Upper lobe of left lung (tissue), 6 donors: ENCODE data around the gene NLGN1. TPM values are rescaled to one million over a fixed set of nuclear protein-coding genes. Genes with fewer than 3 reads are reported as not detected.

Experiments
- ATAC-seq, 2 donors: fragments of 200-7000 bp; cut with Tn5 transposase; one replicate each; pipeline ENCODE4 v1.9.1; 2022; ENCODE audit warnings: mild to moderate bottlenecking in 2 of 2, moderate library complexity in 2 of 2; ENCODE audit not compliant: low FRiP score in 2 of 2
- DNase-seq, 2 donors: peaks; one replicate each; pipeline ENCODE4 v3.0.0-alpha.2; 2019 to 2020
- H3K27ac ChIP-seq, 4 donors: fragments of 200-600 bp; sonication (generic); one replicate each; pipeline ENCODE4 v1.5.1; 2016 to 2019
- H3K27me3 ChIP-seq, 4 donors: fragments of 200-600 bp; sonication (generic); one replicate each; pipeline ENCODE4 v1.5.1; 2017 to 2019
- H3K36me3 ChIP-seq, 4 donors: fragments of 200-600 bp; sonication (generic); one replicate each; pipeline ENCODE4 v1.5.1; 2016 to 2019
- H3K4me1 ChIP-seq, 4 donors: fragments of 200-600 bp; sonication (generic); one replicate each; pipeline ENCODE4 v1.5.1; 2018 to 2019
- H3K4me3 ChIP-seq, 4 donors: fragments of 200-600 bp; sonication (generic); one replicate each; pipeline ENCODE4 v1.5.1; 2017 to 2019; ENCODE audit warnings: mild to moderate bottlenecking in 2 of 4, moderate library complexity in 1 of 4
- H3K9me3 ChIP-seq, 4 donors: fragments of 200-600 bp; sonication (generic); one replicate each; pipeline ENCODE4 v1.5.1; 2018 to 2019
- EP300 ChIP-seq, 4 donors: sonication (generic); formaldehyde crosslinking; IDR thresholded peaks; one replicate each; pipeline ENCODE4 v1.5.1; 2017; ENCODE audit warnings: antibody characterized with exemption in 4 of 4, control low read depth in 2 of 4
- POLR2A ChIP-seq, 4 donors: fragments of 450-650 bp; IDR thresholded peaks; one replicate each; pipeline ENCODE4 v1.5.1; 2016 to 2017; ENCODE audit warnings: antibody characterized with exemption in 4 of 4, mild to moderate bottlenecking in 2 of 4
- POLR2AphosphoS5 ChIP-seq, 2 donors: sonication (generic); formaldehyde crosslinking; IDR thresholded peaks; one replicate each; pipeline ENCODE4 v1.5.1; 2017; ENCODE audit warnings: antibody characterized with exemption in 2 of 2
- WGBS, 2 donors: methylation state at CpG; one replicate each; pipeline ENCODE4 v1.1.5; 2017 to 2018; 5-methylcytosine and 5-hydroxymethylcytosine counted together
- total RNA-seq, 6 donors: library from RNA; depleted of rRNA in 4 of 6; stranded (reverse); fragments of >200 nt in 4 of 6; gene quantifications; one replicate each; pipeline versions ENCODE4 v1.1.0 to v1.2.1, GENCODE V29; 2016 to 2021
- TF ChIP-seq, protein P1 (sequence below), 6 experiments: fragments of 450-650 bp in 4 of 6; fragments of 200-600 bp in 2 of 6; sonication (generic) in 2 of 6; IDR thresholded peaks; one replicate each; pipeline ENCODE4 v1.5.1; 2016 to 2019; ENCODE audit warnings: antibody characterized with exemption in 6 of 6
- donor health status: DM: no; HTN: no; CAD: no; lungs with moderate emphysema.
- donor health status: DM: no; HTN: yes; CAD: no; lungs with severe emphysema.

Gene NLGN1
- total RNA-seq, 6 donors from 2014 or later = under 0.01 to 3.5 (median 1.9) TPM

DNA sequence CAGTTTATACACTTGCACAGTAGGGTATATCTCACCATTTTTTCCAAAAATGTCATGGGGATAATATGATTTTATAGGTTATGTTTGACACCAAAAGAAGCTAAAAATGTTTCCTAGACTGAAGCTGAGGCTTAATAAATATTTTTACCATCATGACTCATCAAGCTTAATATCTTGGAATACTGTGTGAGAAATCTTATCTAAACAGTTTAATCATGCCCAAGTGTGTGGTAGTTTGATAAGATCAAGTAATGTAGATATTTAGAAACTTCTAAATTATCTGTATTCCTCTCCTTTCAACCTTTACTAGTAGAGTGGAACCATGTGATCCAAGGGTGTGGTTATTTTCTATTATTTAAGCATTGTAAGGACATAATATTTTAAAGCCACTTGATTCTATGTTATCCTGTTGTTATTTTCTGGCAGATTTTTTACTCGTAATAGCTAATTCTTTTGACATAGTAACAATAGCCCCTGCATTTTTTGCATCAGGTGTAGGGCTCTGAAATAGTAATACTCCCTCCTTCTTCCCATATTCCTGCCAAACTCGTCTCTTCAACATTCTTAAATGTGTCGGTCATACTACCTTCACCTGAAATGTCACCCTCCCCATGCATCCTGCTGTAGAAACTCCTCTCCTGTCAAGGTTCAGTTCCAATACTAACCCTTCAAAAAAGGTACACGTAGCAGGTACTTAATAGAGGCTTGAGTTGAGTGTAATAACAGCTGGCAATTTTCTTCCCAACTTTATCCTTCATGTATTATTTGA, 729.6 kb downstream of the NLGN1 start:
- no peaks in the 10 kb centered on the region for H3K9me3 ChIP-seq
- ATAC-seq (no peak), DNase-seq (no peak)
- no peak for TF ChIP-seq EP300 (IDR thresholded peaks at IDR 0.05)
- no peak for TF ChIP-seq POLR2AphosphoS5 (IDR thresholded peaks at IDR 0.05)
- H3K27ac ChIP-seq = no peak overlapping the region
- peaks cover 0 to 1% (median 0%) of the 10 kb centered on the region in 4 donors for H3K4me1 ChIP-seq
- no peak overlapping the region for H3K4me3 ChIP-seq
- no peaks in the 10 kb centered on the region for H3K27me3 ChIP-seq
- 63 to 67% methylated on average over 4 of the region's 4 CpGs for WGBS, 2 donors
- H3K36me3 ChIP-seq = no peaks in the 10 kb centered on the region

DNA sequence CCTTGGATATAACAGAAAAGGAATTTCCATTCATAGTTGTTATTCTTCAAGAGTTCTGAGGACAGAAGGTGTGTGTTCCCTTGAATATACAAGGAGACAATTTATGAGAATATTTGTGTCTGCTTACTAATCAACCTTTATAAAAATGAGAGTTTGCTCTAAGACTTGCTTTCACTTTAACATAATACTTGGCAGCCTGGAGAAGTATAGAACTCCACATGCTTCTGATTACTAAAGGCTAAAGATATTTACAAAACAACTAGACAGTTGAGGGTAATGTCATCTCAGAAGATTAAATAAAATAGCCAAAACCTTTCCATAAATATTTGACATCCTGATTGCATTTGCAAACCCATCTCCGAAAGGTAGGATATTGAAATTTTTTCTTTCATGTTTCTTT, 734.5 kb downstream of the NLGN1 start:
- 87 to 93% methylated on average over 1 of the region's 1 CpG for WGBS, 2 donors
- Histone ChIP-seq H3K4me1 (peaks cover 0 to 5% (median 0%) of the 10 kb centered on the region in 4 donors), H3K27ac (no peak overlapping the region), H3K4me3 (no peak overlapping the region), H3K9me3 (no peaks in the 10 kb centered on the region), H3K27me3 (no peaks in the 10 kb centered on the region), H3K36me3 (no peaks in the 10 kb centered on the region)
- DNase-seq (no peak), ATAC-seq (no peak)
- TF ChIP-seq POLR2A (IDR thresholded peaks at IDR 0.05) (no peak), POLR2AphosphoS5 (IDR thresholded peaks at IDR 0.05) (no peak), EP300 (IDR thresholded peaks at IDR 0.05) (no peak)
- TF ChIP-seq, protein P1, sequence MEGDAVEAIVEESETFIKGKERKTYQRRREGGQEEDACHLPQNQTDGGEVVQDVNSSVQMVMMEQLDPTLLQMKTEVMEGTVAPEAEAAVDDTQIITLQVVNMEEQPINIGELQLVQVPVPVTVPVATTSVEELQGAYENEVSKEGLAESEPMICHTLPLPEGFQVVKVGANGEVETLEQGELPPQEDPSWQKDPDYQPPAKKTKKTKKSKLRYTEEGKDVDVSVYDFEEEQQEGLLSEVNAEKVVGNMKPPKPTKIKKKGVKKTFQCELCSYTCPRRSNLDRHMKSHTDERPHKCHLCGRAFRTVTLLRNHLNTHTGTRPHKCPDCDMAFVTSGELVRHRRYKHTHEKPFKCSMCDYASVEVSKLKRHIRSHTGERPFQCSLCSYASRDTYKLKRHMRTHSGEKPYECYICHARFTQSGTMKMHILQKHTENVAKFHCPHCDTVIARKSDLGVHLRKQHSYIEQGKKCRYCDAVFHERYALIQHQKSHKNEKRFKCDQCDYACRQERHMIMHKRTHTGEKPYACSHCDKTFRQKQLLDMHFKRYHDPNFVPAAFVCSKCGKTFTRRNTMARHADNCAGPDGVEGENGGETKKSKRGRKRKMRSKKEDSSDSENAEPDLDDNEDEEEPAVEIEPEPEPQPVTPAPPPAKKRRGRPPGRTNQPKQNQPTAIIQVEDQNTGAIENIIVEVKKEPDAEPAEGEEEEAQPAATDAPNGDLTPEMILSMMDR (IDR thresholded peaks at IDR 0.05) = no peak

DNA sequence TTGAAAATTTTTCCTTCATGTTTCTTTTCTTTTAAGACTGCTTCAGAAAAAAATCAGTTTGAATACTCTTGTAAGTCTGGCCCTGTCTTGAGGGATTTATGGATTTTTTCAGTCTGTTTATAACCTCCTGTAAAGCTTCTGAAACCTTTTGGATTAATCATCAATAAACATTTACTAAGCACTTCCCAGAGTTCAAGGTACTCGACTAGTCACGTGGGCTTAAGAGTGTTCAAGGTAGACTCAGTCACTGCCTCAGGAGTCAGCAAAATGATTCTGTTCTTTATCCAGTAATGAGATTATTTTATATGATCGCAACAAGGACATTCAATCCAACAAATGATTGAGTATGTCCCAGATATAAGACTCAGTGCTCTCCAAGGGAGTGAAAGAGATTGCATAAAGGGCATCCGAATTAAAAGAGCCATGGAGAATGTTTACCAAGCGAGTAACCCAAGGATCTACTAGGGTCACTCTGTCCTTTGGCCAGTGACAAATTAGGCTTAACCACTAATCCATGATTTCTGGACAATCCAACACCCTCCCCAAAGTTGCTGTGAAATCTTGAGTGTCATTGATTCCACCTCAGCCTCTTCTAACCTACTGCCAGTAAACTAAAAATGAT, 735.0 kb downstream of the NLGN1 start:
- Histone ChIP-seq H3K9me3 (no peaks in the 10 kb centered on the region), H3K27me3 (no peaks in the 10 kb centered on the region), H3K4me3 (no peak overlapping the region), H3K4me1 (peaks cover 0 to 5% (median 0%) of the 10 kb centered on the region in 4 donors), H3K27ac (no peak overlapping the region), H3K36me3 (no peaks in the 10 kb centered on the region)
- DNase-seq (peak in 1 of 2 donors; percentile 25), ATAC-seq (no peak)
- TF ChIP-seq POLR2AphosphoS5 (IDR thresholded peaks at IDR 0.05) (no peak), POLR2A (IDR thresholded peaks at IDR 0.05) (no peak), EP300 (IDR thresholded peaks at IDR 0.05) (no peak)
- TF ChIP-seq, protein P1 (IDR thresholded peaks at IDR 0.05) = no peak
- WGBS, 2 donors = 69 to 75% methylated on average over 5 of the region's 5 CpGs

DNA sequence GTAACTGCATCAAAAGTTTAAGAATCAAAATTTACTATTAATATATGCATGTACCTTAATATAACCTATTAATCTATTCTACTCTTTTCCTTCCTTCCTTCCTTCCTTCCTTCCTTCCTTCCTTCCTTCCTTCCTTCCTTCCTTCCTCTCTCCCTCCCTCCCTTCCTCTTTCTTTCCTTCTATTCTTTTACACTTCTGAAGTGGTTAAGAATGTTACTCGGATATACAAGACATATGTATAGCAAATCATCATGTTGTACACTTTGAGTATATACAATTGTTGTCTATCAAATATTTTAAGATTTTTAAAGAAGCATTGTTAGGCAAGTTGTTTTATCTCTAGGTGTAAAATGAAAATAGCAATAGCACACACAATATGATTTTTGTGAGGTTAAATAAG, 748.5 kb downstream of the NLGN1 start:
- DNase-seq (no peak), ATAC-seq (no peak)
- no peaks in the 10 kb centered on the region for H3K36me3 ChIP-seq
- no peak for TF ChIP-seq EP300 (IDR thresholded peaks at IDR 0.05)
- TF ChIP-seq POLR2A (IDR thresholded peaks at IDR 0.05) = no peak
- no peak for TF ChIP-seq POLR2AphosphoS5 (IDR thresholded peaks at IDR 0.05)
- TF ChIP-seq, protein P1 (IDR thresholded peaks at IDR 0.05) = no peak
- 84 to 86% methylated on average over 1 of the region's 1 CpG for WGBS, 2 donors
- no peaks in the 10 kb centered on the region for H3K4me1 ChIP-seq
- H3K9me3 ChIP-seq = peaks cover 0 to 2% (median 0%) of the 10 kb centered on the region in 4 donors
- no peak overlapping the region for H3K4me3 ChIP-seq
- H3K27ac ChIP-seq = no peak overlapping the region
- no peaks in the 10 kb centered on the region for H3K27me3 ChIP-seq

DNA sequence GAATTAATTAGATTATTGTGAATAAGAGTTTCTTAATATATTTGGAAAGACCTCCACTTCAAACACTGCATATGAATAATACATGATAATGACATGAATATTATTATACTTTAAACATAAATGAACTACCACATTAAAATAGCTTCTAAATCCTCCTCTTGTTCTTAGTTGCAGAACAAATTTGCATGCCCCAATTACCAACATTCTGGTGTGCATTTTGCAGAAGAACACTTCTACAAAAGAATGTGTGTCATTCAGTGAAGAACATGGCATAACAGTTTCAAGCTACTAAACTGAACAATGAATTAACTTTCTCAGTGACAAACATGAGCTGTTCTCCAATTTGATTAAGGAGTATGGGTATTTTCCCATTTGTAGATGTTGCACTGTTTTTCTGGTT, 750.3 kb downstream of the NLGN1 start:
- TF ChIP-seq EP300 (IDR thresholded peaks at IDR 0.05) = no peak
- TF ChIP-seq POLR2A (IDR thresholded peaks at IDR 0.05) = no peak
- TF ChIP-seq POLR2AphosphoS5 (IDR thresholded peaks at IDR 0.05) = no peak
- TF ChIP-seq, protein P1 (IDR thresholded peaks at IDR 0.05) = no peak
- Histone ChIP-seq H3K36me3 (no peaks in the 10 kb centered on the region), H3K4me1 (no peaks in the 10 kb centered on the region), H3K27me3 (no peaks in the 10 kb centered on the region), H3K27ac (no peak overlapping the region), H3K9me3 (peaks cover 0 to 1% (median 0%) of the 10 kb centered on the region in 4 donors), H3K4me3 (no peak overlapping the region)
- DNase-seq (no peak), ATAC-seq (no peak)
